SU-DHL-6 (cell line): ENCODE measurements around the gene ZFYVE27.

Source experiments
- CTCF ChIP-seq: fragments of 200-600 bp; sonication (generic); IDR thresholded peaks from one replicate; pipeline ENCODE4 v1.5.1; 2017; ENCODE audit warnings: antibody characterized with exemption, mild to moderate bottlenecking, low read length, moderate library complexity; ENCODE audit not compliant: insufficient read depth, poor library complexity, severe bottlenecking
- EZH2phosphoT487 ChIP-seq: fragments of 200-600 bp; sonication (generic), shearing (Covaris generic); conservative IDR thresholded peaks from 2 replicates; pipeline ENCODE4 v1.6.1; 2018; ENCODE audit warnings: mild to moderate bottlenecking, antibody characterized with exemption, low read length, moderate library complexity, mixed read lengths

GRCh38 chr10:97810446-97810845 lies 73.5 kb downstream of the ZFYVE27 start:
- TF ChIP-seq CTCF (no peak), EZH2phosphoT487 (no peak)
